Breast epithelium (tissue), 4 donors: Measurements from ENCODE around the gene KCND3. TPM values are rescaled to one million over a fixed set of nuclear protein-coding genes. Genes with fewer than 3 reads are reported as not detected.

ENCODE experiments used
- DNase-seq, 2 donors: peaks; one replicate each; pipeline ENCODE4 v3.0.0-alpha.2; 2019; ENCODE audit warnings: low spot score in 2 of 2
- H3K27ac ChIP-seq, 2 donors: fragments of 200-600 bp; sonication (generic) in 1 of 2; one replicate each; pipeline ENCODE4 v1.5.1; 2016 to 2019; ENCODE audit warnings: mild to moderate bottlenecking in 1 of 2
- H3K27me3 ChIP-seq, 2 donors: fragments of 200-600 bp; sonication (generic) in 1 of 2; one replicate each; pipeline versions ENCODE4 v1.5.1 to v1.6.0; 2017 to 2019; ENCODE audit warnings: control low read depth in 1 of 2, mild to moderate bottlenecking in 1 of 2
- H3K36me3 ChIP-seq: fragments of 200-600 bp; one replicate; pipeline ENCODE4 v1.5.1; 2019
- H3K4me1 ChIP-seq, 2 donors: fragments of 200-600 bp; sonication (generic); one replicate each; pipeline ENCODE4 v1.5.1; 2016 to 2019; ENCODE audit warnings: control low read depth in 1 of 2
- H3K4me3 ChIP-seq, 3 donors: fragments of 200-600 bp; sonication (generic); 1 replicate in 2 of 3; 2 replicates in 1 of 3; pipeline ENCODE4 v1.5.1; 2016 to 2019; ENCODE audit warnings: mild to moderate bottlenecking in 3 of 3, moderate library complexity in 2 of 3
- H3K9me3 ChIP-seq, 2 donors: fragments of 200-600 bp; sonication (generic) in 1 of 2; one replicate each; pipeline ENCODE4 v1.5.1; 2016 to 2019; ENCODE audit warnings: control low read depth in 1 of 2
- CTCF ChIP-seq, 3 donors: fragments of 450-650 bp; IDR thresholded peaks; one replicate each; pipeline ENCODE4 v1.5.1; 2016 to 2017; ENCODE audit warnings: antibody characterized with exemption in 3 of 3, mild to moderate bottlenecking in 3 of 3, moderate library complexity in 3 of 3
- POLR2A ChIP-seq: fragments of 450-650 bp; IDR thresholded peaks from one replicate; pipeline ENCODE4 v1.6.1; 2016; ENCODE audit warnings: antibody characterized with exemption, mild to moderate bottlenecking, moderate library complexity
- POLR2AphosphoS5 ChIP-seq, 3 donors: sonication (generic); formaldehyde crosslinking; IDR thresholded peaks; one replicate each; pipeline ENCODE4 v1.6.1; 2017; ENCODE audit warnings: antibody characterized with exemption in 3 of 3
- intact Hi-C: fragments of 100-400 bp; cut with DNase I; formaldehyde crosslinking; loops from one replicate; pipeline ENCODE4 v1.15.1; 2023; ENCODE audit warnings: low total_unique reads
- total RNA-seq, 3 donors: library from RNA; depleted of rRNA; stranded (reverse); fragments of >200 nt; gene quantifications; one replicate each; pipeline ENCODE4 v1.1.0, GENCODE V29; 2016

The KCND3 gene
- total RNA-seq, 3 donors from 2014 or later: 5.9 to 10.2 (median 6.7) TPM

DNA sequence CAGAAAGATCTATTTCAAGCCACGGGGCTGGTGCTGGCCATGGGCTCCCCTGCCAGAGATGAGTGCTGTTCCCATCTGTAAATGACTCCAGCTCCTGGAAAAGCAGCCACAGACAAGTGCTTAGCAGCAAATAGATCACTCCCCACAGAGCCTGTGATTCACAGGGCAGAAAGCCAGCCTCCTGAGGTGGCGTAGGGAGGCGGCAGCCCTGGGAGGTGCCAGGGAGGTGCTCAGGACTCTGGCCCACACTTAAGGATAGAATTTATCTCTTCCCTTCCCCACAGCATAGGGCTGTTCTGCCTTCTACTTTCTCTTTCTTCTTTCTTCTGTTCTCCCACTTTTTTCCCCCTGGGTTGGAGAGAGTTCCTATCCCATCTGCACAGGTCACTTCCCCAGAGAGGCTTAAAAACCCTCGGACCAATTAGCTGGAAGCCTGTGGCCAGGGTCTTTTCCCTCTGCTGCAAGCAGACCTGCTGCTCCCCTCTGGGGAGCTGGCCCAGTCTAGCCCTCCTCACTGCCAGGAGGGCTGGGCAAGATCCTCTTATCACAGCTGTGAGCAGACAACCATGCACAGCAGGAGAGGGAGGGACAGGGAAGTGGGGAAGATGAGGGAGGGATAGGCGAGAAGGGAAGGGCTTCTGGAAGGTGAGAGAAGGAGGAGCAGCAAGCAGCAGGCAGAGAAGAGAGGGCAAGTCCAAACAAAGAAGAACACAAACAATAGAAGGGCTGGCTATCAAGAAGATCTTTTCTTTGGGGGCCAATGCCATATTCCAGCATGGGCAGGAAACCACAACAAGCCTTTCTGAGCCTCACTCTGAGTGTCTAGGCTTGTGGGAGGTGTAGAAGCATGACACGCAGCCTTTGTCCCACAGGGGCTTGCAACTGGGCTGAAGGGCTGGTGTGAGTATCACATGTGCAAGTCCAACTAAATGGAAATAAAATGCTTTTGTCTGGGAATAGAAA, 41.0 kb downstream of the KCND3 start:
- intact Hi-C loops: no loop called here
- DNase-seq: peak in 1 of 2 donors; percentile 53
- TF ChIP-seq CTCF (IDR thresholded peaks at IDR 0.05) (no peak), POLR2AphosphoS5 (IDR thresholded peaks at IDR 0.05) (no peak), POLR2A (no peak)
- no peaks in the 10 kb centered on the region for H3K27me3 ChIP-seq
- peak overlapping the region in 2 of 3 donors; percentile 16 to 44 for H3K4me3 ChIP-seq
- no peaks in the 10 kb centered on the region for H3K4me1 ChIP-seq
- no peaks in the 10 kb centered on the region for H3K36me3 ChIP-seq
- peak overlapping the region; percentile 54 to 76 for H3K27ac ChIP-seq
- no peaks in the 10 kb centered on the region for H3K9me3 ChIP-seq

DNA sequence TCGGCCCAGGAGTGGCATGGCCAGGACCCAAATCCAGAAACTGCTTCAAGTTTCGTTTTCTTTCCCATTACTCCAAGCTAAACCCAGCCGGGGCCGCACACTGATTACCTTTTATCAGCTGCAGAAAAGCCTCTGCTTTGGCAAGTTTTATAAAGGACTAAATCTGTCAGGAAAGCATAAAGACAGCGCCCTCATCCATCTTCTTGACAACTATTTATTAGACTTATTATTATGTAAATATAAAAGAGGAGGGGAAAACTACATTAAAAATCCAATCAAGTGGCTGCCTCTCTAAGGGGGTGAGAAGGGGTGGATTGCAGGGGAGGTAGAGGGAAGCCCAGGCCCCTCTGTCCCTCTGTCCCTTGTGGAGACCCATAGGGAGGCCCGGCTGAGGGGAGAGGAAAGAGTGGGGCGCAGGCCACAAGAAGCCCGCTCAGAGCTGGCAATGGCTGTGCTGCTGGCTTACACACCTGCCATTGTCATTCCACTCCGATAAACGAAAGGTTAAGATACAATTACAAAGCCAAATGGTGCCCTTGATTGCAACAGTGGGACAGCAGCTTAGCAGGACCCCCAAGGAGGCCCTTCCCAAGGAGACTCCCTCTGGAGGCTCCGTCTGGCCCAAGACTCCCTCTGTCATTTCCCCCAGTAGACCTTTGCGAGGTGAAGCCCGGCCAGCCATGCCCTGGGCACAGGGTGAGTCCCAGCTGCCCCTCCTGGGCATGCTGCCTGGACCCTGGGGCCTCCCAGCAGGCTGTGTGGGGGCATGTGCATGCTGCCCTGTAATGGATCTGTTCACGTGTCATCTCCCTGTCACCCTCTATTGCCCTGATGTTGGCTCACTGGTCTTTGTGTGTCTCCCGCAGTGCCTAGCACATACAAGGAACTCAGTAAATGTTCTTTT, 45.4 kb downstream of the KCND3 start:
- Histone ChIP-seq H3K4me3 (no peak overlapping the region), H3K27ac (no peak overlapping the region), H3K36me3 (no peaks in the 10 kb centered on the region), H3K4me1 (no peaks in the 10 kb centered on the region), H3K27me3 (no peaks in the 10 kb centered on the region), H3K9me3 (no peaks in the 10 kb centered on the region)
- DNase-seq: no peak
- intact Hi-C loops: no loop called here
- TF ChIP-seq POLR2A (no peak), POLR2AphosphoS5 (IDR thresholded peaks at IDR 0.05) (no peak), CTCF (IDR thresholded peaks at IDR 0.05) (no peak)

GRCh38 chr1:111943066-111943465, 46.4 kb downstream of the KCND3 start:
- no peak for TF ChIP-seq POLR2AphosphoS5 (IDR thresholded peaks at IDR 0.05)
- TF ChIP-seq CTCF (IDR thresholded peaks at IDR 0.05): no peak
- TF ChIP-seq POLR2A: no peak
- H3K9me3 ChIP-seq: no peaks in the 10 kb centered on the region
- no peak overlapping the region for H3K4me3 ChIP-seq
- no peaks in the 10 kb centered on the region for H3K4me1 ChIP-seq
- DNase-seq: no peak
- H3K36me3 ChIP-seq: no peaks in the 10 kb centered on the region
- no peaks in the 10 kb centered on the region for H3K27me3 ChIP-seq
- H3K27ac ChIP-seq: no peak overlapping the region
- intact Hi-C loops: no loop called here

GRCh38 chr1:111938536-111938935, 50.9 kb downstream of the KCND3 start:
- intact Hi-C loops: no loop called here
- no peak overlapping the region for H3K4me3 ChIP-seq
- H3K36me3 ChIP-seq: no peaks in the 10 kb centered on the region
- H3K27ac ChIP-seq: no peak overlapping the region
- no peaks in the 10 kb centered on the region for H3K9me3 ChIP-seq
- DNase-seq: no peak
- no peaks in the 10 kb centered on the region for H3K4me1 ChIP-seq
- no peaks in the 10 kb centered on the region for H3K27me3 ChIP-seq
- TF ChIP-seq POLR2A: no peak

DNA sequence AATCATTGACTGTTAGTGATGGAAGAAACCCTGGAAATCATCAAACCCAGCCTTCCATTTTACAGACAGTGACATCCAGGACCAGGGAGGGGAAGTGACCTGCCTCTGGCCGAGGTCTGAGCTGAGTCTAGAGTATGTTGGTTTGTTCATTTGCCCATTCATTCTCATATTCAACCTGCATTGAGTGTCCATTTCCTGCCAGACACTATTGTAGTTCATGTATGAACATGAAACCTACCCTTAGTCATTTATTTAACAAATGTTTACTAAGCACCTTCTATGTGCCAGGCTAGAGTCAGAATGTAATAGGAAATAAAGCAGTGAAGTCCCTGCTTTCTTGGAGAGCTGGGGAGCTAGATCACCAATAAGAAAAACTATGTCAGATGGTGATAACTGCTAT, 51.3 kb downstream of the KCND3 start:
- Histone ChIP-seq H3K4me3 (no peak overlapping the region), H3K4me1 (no peaks in the 10 kb centered on the region), H3K27ac (no peak overlapping the region), H3K9me3 (no peaks in the 10 kb centered on the region), H3K36me3 (no peaks in the 10 kb centered on the region), H3K27me3 (no peaks in the 10 kb centered on the region)
- TF ChIP-seq POLR2AphosphoS5 (IDR thresholded peaks at IDR 0.05): no peak
- TF ChIP-seq CTCF (IDR thresholded peaks at IDR 0.05): no peak
- TF ChIP-seq POLR2A: no peak
- DNase-seq: no peak
- intact Hi-C loops: no loop called here
